ENCODE data around the gene ABCA9. TPM values are rescaled to one million over a fixed set of nuclear protein-coding genes. Genes with fewer than 3 reads are reported as not detected.

The ABCA9 gene
- total and polyA plus RNA-seq, 2 of the 13 experiments (the other 11 are each of a cell fraction or from before 2014, with no cell fraction given), result 0.04 TPM; not detected in 1

GRCh38 chr17:69084911-69085310, 24.2 kb upstream of the ABCA9 start (continued):
- TF ChIP-seq SP140L (CRISPR knock-in tag; IDR thresholded peaks at IDR 0.05; ENCODE audit: borderline replicate concordance) (no peak), NCOA2 (CRISPR knock-in tag; IDR thresholded peaks at IDR 0.05) (peak; percentile 25; the same call in 1 of the 2 replicates), ZNF800 (CRISPR knock-in tag; IDR thresholded peaks at IDR 0.05) (no peak), RARG (CRISPR knock-in tag; IDR thresholded peaks at IDR 0.05; ENCODE audit: low read depth) (no peak), NR2F1 (CRISPR knock-in tag; IDR thresholded peaks at IDR 0.05) (no peak), ZBTB7B (CRISPR knock-in tag; IDR thresholded peaks at IDR 0.05) (no peak), SIN3B (IDR thresholded peaks at IDR 0.05; ENCODE audit: low read length) (no peak), ATF5 (CRISPR knock-in tag; IDR thresholded peaks at IDR 0.05; ENCODE audit: low read depth) (no peak), ZC3H4 (CRISPR knock-in tag; IDR thresholded peaks at IDR 0.05; ENCODE audit: borderline replicate concordance) (no peak), NR0B2 (CRISPR knock-in tag; IDR thresholded peaks at IDR 0.05) (0 out of 2 replicates have a peak, but pooled peaks have one; percentile 23), AHR (CRISPR knock-in tag; IDR thresholded peaks at IDR 0.05) (0 out of 2 replicates have a peak, but pooled peaks have one; percentile 49), PITX1 (CRISPR knock-in tag; IDR thresholded peaks at IDR 0.05) (no peak), ZSCAN21 (CRISPR knock-in tag; IDR thresholded peaks at IDR 0.05; ENCODE audit: borderline replicate concordance) (no peak), ZNF670 (CRISPR knock-in tag; IDR thresholded peaks at IDR 0.05; ENCODE audit: borderline replicate concordance) (no peak), ZNF546 (CRISPR knock-in tag; conservative IDR thresholded peaks at IDR 0.05) (no peak), ZBTB38 (CRISPR knock-in tag; IDR thresholded peaks at IDR 0.05) (0 out of 2 replicates have a peak, but pooled peaks have one; percentile 35), GABPB1 (CRISPR knock-in tag; IDR thresholded peaks at IDR 0.05) (no peak), XBP1 (CRISPR knock-in tag; IDR thresholded peaks at IDR 0.05) (no peak), ZSCAN31 (CRISPR knock-in tag; IDR thresholded peaks at IDR 0.05; ENCODE audit: low read depth) (no peak), CTCF (CRISPR knock-in tag; IDR thresholded peaks at IDR 0.05) (peak; percentile 59), PHF5A (CRISPR knock-in tag; IDR thresholded peaks at IDR 0.05; ENCODE audit: low read depth, unreplicated experiment) (no peak), SSRP1 (CRISPR knock-in tag; IDR thresholded peaks at IDR 0.05) (no peak), DMAP1 (CRISPR knock-in tag; IDR thresholded peaks at IDR 0.05) (peak; percentile 36; the same call in 1 of the 2 replicates), NKX3-1 (CRISPR knock-in tag; IDR thresholded peaks at IDR 0.05) (no peak), FOXC1 (CRISPR knock-in tag; IDR thresholded peaks at IDR 0.05; ENCODE audit: borderline replicate concordance) (peak; percentile 73; the same call in 1 of the 2 replicates), RBFOX2 (IDR thresholded peaks at IDR 0.05; ENCODE audit: low read depth, low read length) (no peak), HMG20A (CRISPR knock-in tag; IDR thresholded peaks at IDR 0.05; ENCODE audit: borderline replicate concordance) (0 out of 2 replicates have a peak, but pooled peaks have one; percentile 23)
